Liver (tissue), 9 donors: Measurements from ENCODE around the gene FAH. TPM values are rescaled to one million over a fixed set of nuclear protein-coding genes. Genes with fewer than 3 reads are reported as not detected.

Experiments used
- DNase-seq: peaks from one replicate; pipeline ENCODE4 v3.0.0-alpha.2; 2017; ENCODE audit warnings: low spot score
- H3K27ac ChIP-seq, 2 donors: one replicate each; pipeline ENCODE4 v1.7.0; 2013; ENCODE audit warnings: inconsistent platforms in 2 of 2, low read length in 2 of 2, control low read depth in 1 of 2, low read depth in 1 of 2, mild to moderate bottlenecking in 1 of 2
- H3K27me3 ChIP-seq, 4 donors: one replicate each; pipeline versions ENCODE4 v1.6.1 to v1.7.0; 2013; ENCODE audit warnings: low read length in 3 of 4, inconsistent platforms in 1 of 4, mild to moderate bottlenecking in 1 of 4, moderate library complexity in 1 of 4; ENCODE audit not compliant: control insufficient read depth in 4 of 4, insufficient read depth in 4 of 4
- H3K36me3 ChIP-seq, 4 donors: one replicate each; pipeline versions ENCODE4 v1.6.1 to v1.7.0; 2013; ENCODE audit warnings: low read length in 3 of 4, mild to moderate bottlenecking in 3 of 4, low read depth in 1 of 4, moderate library complexity in 1 of 4; ENCODE audit not compliant: control insufficient read depth in 4 of 4, insufficient read depth in 3 of 4
- H3K4me1 ChIP-seq, 4 donors: one replicate each; pipeline versions ENCODE4 v1.6.1 to v1.7.0; 2013; ENCODE audit warnings: low read length in 3 of 4, mild to moderate bottlenecking in 3 of 4, moderate library complexity in 1 of 4; ENCODE audit not compliant: control insufficient read depth in 4 of 4, insufficient read depth in 4 of 4
- H3K4me3 ChIP-seq, 3 donors: one replicate each; pipeline versions ENCODE4 v1.6.1 to v1.7.0; 2013; ENCODE audit warnings: low read length in 3 of 3, control low read depth in 1 of 3, low read depth in 1 of 3, mild to moderate bottlenecking in 1 of 3
- H3K9ac ChIP-seq, 2 donors: one replicate each; pipeline ENCODE4 v1.7.0; 2013; ENCODE audit warnings: low read length in 2 of 2, mild to moderate bottlenecking in 2 of 2, moderate library complexity in 2 of 2, control low read depth in 1 of 2, low read depth in 1 of 2
- H3K9me3 ChIP-seq, 4 donors: one replicate each; pipeline versions ENCODE4 v1.6.1 to v1.7.0; 2013; ENCODE audit warnings: low read length in 3 of 4; ENCODE audit not compliant: control insufficient read depth in 4 of 4
- CTCF ChIP-seq: fragments of 150-350 bp; IDR thresholded peaks from 2 replicates; pipeline ENCODE4 v1.5.1; 2017; ENCODE audit warnings: improper control_type of control experiment, low read depth, low read length; ENCODE audit not compliant: missing input control
- FOXA1 ChIP-seq: IDR thresholded peaks from 2 replicates; pipeline ENCODE4 v1.6.1; 2016; ENCODE audit warnings: antibody characterized with exemption
- HNF4A ChIP-seq, 2 donors: conservative IDR thresholded peaks; 2 replicates each; pipeline ENCODE4 v1.6.1; 2016; ENCODE audit warnings: antibody characterized with exemption in 2 of 2, mild to moderate bottlenecking in 2 of 2
- HNF4G ChIP-seq: IDR thresholded peaks from 2 replicates; pipeline ENCODE4 v1.6.1; 2016; ENCODE audit warnings: antibody characterized with exemption
- JUND ChIP-seq, 2 donors: IDR thresholded peaks; 2 replicates each; pipeline ENCODE4 v1.6.1; 2016; ENCODE audit warnings: antibody characterized with exemption in 2 of 2
- NR2F2 ChIP-seq: IDR thresholded peaks from 2 replicates; pipeline ENCODE4 v1.6.1; 2016; ENCODE audit warnings: antibody characterized with exemption
- RAD21 ChIP-seq, 2 donors: IDR thresholded peaks; 2 replicates each; pipeline ENCODE4 v1.6.1; 2016; ENCODE audit warnings: antibody characterized with exemption in 2 of 2, mild to moderate bottlenecking in 2 of 2
- REST ChIP-seq: IDR thresholded peaks from 2 replicates; pipeline ENCODE4 v1.6.1; 2016; ENCODE audit warnings: antibody characterized with exemption, mild to moderate bottlenecking
- RXRA ChIP-seq, 2 donors: IDR thresholded peaks; 2 replicates each; pipeline ENCODE4 v1.6.1; 2017 to 2018; ENCODE audit warnings: antibody characterized with exemption in 2 of 2, mild to moderate bottlenecking in 1 of 2
- SP1 ChIP-seq: IDR thresholded peaks from 2 replicates; pipeline ENCODE4 v1.6.1; 2018; ENCODE audit warnings: antibody characterized with exemption, mild to moderate bottlenecking
- TAF1 ChIP-seq: conservative IDR thresholded peaks from 2 replicates; pipeline ENCODE4 v1.6.1; 2016; ENCODE audit warnings: antibody characterized with exemption, mild to moderate bottlenecking
- YY1 ChIP-seq: IDR thresholded peaks from 2 replicates; pipeline ENCODE4 v1.6.1; 2016; ENCODE audit warnings: antibody characterized with exemption, mild to moderate bottlenecking
- WGBS: extraction: QIAGEN DNeasy Blood & Tissue Kit; methylation state at CpG from one replicate; pipeline ENCODE4 v1.1.7; 2013; 5-methylcytosine and 5-hydroxymethylcytosine counted together
- polyA plus RNA-seq, 2 donors: library from polyadenylated mRNA; stranded (reverse) in 1 of 2; unstranded in 1 of 2; fragments of 200-250 nt in 1 of 2; fragments of >200 nt in 1 of 2; fragmentation: Nextera tagmentation in 1 of 2; extraction: Ambion mirVana in 1 of 2; gene quantifications; one replicate each; pipeline versions ENCODE4 v1.2.1 to v1.2.3, GENCODE V29; 2013 to 2015
- total RNA-seq, 2 donors: library from RNA; depleted of rRNA; stranded (reverse); fragments of >200 nt; gene quantifications; one replicate each; pipeline ENCODE4 v1.2.3, GENCODE V29; 2014
- TF ChIP-seq, protein P1 (sequence below): IDR thresholded peaks from 2 replicates; pipeline ENCODE4 v1.6.1; 2016; ENCODE audit warnings: antibody characterized with exemption
- TF ChIP-seq, protein P2 (sequence below): IDR thresholded peaks from 2 replicates; pipeline ENCODE4 v1.6.1; 2016; ENCODE audit warnings: antibody characterized with exemption
- TF ChIP-seq, protein P3 (sequence below): IDR thresholded peaks from 2 replicates; pipeline ENCODE4 v1.6.1; 2016; ENCODE audit warnings: antibody characterized with exemption
- donor health status: healthy.
- donor health status: healthy.
- donor health status: healthy.
- donor health status: healthy.
- donor health status: healthy.

Gene FAH
- total and polyA plus RNA-seq, 4 donors, result 42.1 to 226 (median 186) TPM

DNA sequence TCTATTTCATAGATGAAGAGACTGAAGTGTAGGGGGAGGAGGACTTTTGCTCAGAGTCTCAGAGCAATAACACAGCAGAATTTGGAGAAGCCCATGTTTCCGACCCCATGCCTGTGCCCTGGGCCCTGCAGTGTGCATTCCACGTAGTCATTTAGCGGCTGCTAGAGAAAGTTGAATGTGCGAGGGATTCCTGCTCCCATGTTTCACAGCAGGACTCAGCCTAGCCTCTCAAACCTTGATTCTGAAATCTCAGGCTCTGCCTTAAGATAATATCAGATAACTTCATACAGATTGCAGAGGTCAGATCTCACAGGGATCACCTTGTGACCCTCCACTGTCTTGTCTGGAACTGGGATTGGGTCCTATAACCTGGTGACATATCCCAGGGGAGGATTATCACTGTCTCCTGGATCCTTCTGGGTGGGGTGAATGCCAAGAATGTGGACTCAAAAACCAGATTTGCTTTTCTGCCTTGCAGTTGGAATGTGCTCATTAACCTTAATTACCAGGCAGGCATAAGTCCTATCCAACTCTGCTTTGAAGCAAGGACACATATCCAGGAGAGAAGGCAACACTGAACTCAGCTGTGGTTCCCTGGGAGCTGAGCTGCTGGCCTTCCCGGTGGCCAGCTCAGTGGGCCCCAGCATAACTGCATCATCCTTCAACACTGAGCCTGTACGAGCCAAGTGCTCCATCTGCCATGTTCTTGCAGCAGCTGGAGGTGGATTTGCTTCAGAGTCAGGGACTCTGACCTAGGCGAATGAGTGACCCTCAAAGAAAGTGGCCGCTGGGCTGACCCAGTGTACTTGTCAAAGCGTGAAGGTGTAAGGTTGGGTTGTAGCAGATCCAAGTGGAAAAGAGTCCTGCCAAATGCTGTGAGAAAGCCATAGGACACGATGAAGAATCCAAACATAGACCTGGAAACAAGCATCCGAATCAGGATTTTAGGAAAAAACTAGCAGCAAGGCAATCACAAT, 56.2 kb downstream of the FAH start:
- H3K27me3 ChIP-seq, result no peaks in the 10 kb centered on the region
- no peaks in the 10 kb centered on the region for H3K9me3 ChIP-seq
- H3K27ac ChIP-seq, result peak overlapping the region; percentile 55 to 75
- TF ChIP-seq YY1, result no peak
- TF ChIP-seq, protein P1, sequence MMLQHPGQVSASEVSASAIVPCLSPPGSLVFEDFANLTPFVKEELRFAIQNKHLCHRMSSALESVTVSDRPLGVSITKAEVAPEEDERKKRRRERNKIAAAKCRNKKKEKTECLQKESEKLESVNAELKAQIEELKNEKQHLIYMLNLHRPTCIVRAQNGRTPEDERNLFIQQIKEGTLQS, result no peak
- no peak for TF ChIP-seq RXRA (IDR thresholded peaks at IDR 0.05)
- peak; percentile 9 for TF ChIP-seq SP1
- no peak for TF ChIP-seq REST
- no peak for TF ChIP-seq HNF4G
- TF ChIP-seq, protein P2, sequence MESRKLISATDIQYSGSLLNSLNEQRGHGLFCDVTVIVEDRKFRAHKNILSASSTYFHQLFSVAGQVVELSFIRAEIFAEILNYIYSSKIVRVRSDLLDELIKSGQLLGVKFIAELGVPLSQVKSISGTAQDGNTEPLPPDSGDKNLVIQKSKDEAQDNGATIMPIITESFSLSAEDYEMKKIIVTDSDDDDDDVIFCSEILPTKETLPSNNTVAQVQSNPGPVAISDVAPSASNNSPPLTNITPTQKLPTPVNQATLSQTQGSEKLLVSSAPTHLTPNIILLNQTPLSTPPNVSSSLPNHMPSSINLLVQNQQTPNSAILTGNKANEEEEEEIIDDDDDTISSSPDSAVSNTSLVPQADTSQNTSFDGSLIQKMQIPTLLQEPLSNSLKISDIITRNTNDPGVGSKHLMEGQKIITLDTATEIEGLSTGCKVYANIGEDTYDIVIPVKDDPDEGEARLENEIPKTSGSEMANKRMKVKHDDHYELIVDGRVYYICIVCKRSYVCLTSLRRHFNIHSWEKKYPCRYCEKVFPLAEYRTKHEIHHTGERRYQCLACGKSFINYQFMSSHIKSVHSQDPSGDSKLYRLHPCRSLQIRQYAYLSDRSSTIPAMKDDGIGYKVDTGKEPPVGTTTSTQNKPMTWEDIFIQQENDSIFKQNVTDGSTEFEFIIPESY, result no peak
- peak; percentile 9 to 40 for TF ChIP-seq HNF4A (conservative IDR thresholded peaks at IDR 0.05)
- no peak for TF ChIP-seq FOXA1
- no peak for TF ChIP-seq JUND (IDR thresholded peaks at IDR 0.05)
- no peak overlapping the region for H3K4me3 ChIP-seq
- H3K36me3 ChIP-seq, result no peaks in the 10 kb centered on the region
- DNase-seq, result no peak
- no peak overlapping the region for H3K9ac ChIP-seq
- peaks cover 21 to 65% (median 59%) of the 10 kb centered on the region in 4 donors for H3K4me1 ChIP-seq
- 64% methylated on average over 11 of the region's 11 CpGs for WGBS

DNA sequence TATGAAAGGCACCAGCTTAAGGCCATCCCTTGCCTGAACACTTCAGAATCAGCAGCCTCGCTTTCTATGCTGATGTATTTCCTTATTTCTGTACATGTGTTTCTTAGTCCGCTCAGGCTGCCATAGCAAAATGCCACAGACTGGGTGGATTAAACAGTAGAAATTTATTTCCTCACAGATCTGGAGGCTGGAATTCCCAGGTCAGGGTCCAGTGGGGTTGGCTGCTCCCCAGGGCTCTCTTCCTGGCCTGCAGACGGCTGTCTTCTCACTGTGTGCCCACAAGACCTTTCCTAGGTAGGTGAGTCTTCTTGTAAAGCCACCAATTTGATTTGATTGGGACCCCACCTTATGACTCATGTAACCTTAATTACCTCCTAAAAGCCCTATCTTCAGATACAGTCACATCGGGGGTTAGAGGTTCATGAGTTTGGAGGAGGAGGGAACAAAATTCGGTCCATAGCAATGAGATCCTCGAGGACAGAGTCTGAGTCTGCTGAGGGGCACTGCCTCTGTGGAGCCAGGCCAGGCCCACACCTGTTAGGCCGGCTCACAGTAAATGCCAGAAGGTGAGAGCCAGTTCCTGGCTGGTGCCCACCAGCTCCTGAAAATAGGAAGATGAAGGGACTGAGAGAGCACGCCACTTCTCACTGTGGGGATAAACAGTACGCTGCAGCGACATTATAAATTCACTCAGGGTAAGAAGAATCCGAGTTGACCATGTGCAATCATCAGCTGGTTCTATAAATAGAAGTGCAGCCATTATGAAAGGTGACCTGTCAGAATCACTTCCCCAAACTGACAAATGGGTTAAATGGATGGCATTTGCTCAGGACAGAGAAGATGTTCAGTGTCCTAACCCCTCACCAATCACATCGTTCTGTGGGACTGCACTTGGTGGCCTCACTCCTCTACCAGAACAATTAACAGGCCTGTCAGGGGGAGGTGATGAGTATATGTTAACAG, 58.1 kb downstream of the FAH start:
- Histone ChIP-seq H3K36me3 (no peaks in the 10 kb centered on the region), H3K27ac (peak overlapping the region; percentile 75 to 87), H3K4me3 (no peak overlapping the region), H3K4me1 (peaks cover 30 to 77% (median 67%) of the 10 kb centered on the region in 4 donors), H3K9me3 (no peaks in the 10 kb centered on the region), H3K9ac (peak overlapping the region; percentile 79 to 88), H3K27me3 (no peaks in the 10 kb centered on the region)
- WGBS, result 44% methylated on average over 12 of the region's 12 CpGs
- DNase-seq, result peak; percentile 26
- no peak for TF ChIP-seq CTCF
- TF ChIP-seq NR2F2, result no peak
- peak; percentile 46 for TF ChIP-seq REST
- no peak for TF ChIP-seq TAF1
- TF ChIP-seq RAD21 (IDR thresholded peaks at IDR 0.05), result peak; percentile 29 to 44
- peak; percentile 78 for TF ChIP-seq HNF4G
- TF ChIP-seq RXRA (IDR thresholded peaks at IDR 0.05), result peak; percentile 46 to 68
- TF ChIP-seq, protein P3, sequence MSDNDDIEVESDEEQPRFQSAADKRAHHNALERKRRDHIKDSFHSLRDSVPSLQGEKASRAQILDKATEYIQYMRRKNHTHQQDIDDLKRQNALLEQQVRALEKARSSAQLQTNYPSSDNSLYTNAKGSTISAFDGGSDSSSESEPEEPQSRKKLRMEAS, result peak; percentile 37
- peak in 1 of 2 donors; percentile 66 for TF ChIP-seq JUND (IDR thresholded peaks at IDR 0.05)
- TF ChIP-seq SP1, result peak; percentile 81
- TF ChIP-seq YY1, result peak; percentile 63
- TF ChIP-seq HNF4A (conservative IDR thresholded peaks at IDR 0.05), result peak; percentile 89 to 92
